ENCODE data around the gene RYR1.

- TF ChIP-seq, protein P1, sequence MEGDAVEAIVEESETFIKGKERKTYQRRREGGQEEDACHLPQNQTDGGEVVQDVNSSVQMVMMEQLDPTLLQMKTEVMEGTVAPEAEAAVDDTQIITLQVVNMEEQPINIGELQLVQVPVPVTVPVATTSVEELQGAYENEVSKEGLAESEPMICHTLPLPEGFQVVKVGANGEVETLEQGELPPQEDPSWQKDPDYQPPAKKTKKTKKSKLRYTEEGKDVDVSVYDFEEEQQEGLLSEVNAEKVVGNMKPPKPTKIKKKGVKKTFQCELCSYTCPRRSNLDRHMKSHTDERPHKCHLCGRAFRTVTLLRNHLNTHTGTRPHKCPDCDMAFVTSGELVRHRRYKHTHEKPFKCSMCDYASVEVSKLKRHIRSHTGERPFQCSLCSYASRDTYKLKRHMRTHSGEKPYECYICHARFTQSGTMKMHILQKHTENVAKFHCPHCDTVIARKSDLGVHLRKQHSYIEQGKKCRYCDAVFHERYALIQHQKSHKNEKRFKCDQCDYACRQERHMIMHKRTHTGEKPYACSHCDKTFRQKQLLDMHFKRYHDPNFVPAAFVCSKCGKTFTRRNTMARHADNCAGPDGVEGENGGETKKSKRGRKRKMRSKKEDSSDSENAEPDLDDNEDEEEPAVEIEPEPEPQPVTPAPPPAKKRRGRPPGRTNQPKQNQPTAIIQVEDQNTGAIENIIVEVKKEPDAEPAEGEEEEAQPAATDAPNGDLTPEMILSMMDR (IDR thresholded peaks at IDR 0.05), result no peak
- no peak for TF ChIP-seq POLR2A (IDR thresholded peaks at IDR 0.05)
Measured at GRCh38 chr19:38412961-38413360, 20.5 kb upstream of the RYR1 start.

Data from thyroid gland (tissue), 4 donors.